WERI-Rb-1 (cell line): ENCODE data around the gene GTF2H2.
"Not testable (repeated sequence)": the region's sequence is repeated elsewhere in the genome, so short reads cannot be mapped to it uniquely, and the experiment has no call there.

ENCODE experiments used
- DNase-seq: peaks from one replicate; pipeline ENCODE4 v3.0.0-alpha.2; 2020
- H3K27ac ChIP-seq: fragments of 250-450 bp; sonication (Bioruptor Pico); 2 replicates; pipeline ENCODE4 v1.5.1; 2020; ENCODE audit warnings: mild to moderate bottlenecking, moderate library complexity
- H3K27me3 ChIP-seq: fragments of 250-450 bp; sonication (Bioruptor Pico); 2 replicates; pipeline ENCODE4 v1.5.1; 2021; ENCODE audit warnings: mild to moderate bottlenecking, low read depth, moderate library complexity; ENCODE audit not compliant: insufficient read depth, severe bottlenecking
- H3K36me3 ChIP-seq: fragments of 250-450 bp; sonication (Bioruptor Pico); 2 replicates; pipeline ENCODE4 v1.5.1; 2020; ENCODE audit warnings: mild to moderate bottlenecking, moderate library complexity
- H3K4me3 ChIP-seq: 2 replicates; pipeline ENCODE4 v1.5.1; 2011; ENCODE audit warnings: low read depth, mild to moderate bottlenecking, control low read depth, low read length
- H3K9me3 ChIP-seq: fragments of 250-450 bp; sonication (Bioruptor Pico); 2 replicates; pipeline ENCODE4 v1.5.1; 2021; ENCODE audit warnings: mild to moderate bottlenecking, moderate library complexity; ENCODE audit not compliant: severe bottlenecking
- TF ChIP-seq, protein P1 (sequence below): IDR thresholded peaks from 2 replicates; pipeline ENCODE4 v1.5.1; 2011; ENCODE audit warnings: low read depth, mild to moderate bottlenecking, control low read depth, inconsistent platforms, low read length

GTF2H2 gene

DNA sequence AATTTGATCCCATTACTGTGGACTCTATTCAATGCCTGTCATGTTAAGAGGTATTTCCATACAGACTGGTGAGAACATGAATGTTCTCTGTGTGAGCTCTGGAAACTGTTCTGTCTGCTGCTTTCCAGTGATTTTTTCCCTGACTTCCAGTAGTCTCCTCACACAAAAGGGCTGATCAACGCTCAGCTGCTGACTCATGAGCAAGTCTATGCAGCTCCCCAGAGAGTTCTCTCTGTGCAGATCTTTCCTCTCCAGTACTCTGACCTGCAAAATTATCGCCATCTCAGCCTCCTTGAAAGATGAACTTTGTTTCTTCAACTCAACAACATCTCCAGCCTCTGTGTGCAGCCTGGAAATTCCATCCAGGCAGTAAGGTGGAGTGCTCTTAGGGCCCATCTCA, 23.3 kb downstream of the GTF2H2 start:
- DNase-seq, H3K9me3 ChIP-seq, H3K27ac ChIP-seq, H3K27me3 ChIP-seq, H3K36me3 ChIP-seq, H3K4me3 ChIP-seq: not testable (repeated sequence)

DNA sequence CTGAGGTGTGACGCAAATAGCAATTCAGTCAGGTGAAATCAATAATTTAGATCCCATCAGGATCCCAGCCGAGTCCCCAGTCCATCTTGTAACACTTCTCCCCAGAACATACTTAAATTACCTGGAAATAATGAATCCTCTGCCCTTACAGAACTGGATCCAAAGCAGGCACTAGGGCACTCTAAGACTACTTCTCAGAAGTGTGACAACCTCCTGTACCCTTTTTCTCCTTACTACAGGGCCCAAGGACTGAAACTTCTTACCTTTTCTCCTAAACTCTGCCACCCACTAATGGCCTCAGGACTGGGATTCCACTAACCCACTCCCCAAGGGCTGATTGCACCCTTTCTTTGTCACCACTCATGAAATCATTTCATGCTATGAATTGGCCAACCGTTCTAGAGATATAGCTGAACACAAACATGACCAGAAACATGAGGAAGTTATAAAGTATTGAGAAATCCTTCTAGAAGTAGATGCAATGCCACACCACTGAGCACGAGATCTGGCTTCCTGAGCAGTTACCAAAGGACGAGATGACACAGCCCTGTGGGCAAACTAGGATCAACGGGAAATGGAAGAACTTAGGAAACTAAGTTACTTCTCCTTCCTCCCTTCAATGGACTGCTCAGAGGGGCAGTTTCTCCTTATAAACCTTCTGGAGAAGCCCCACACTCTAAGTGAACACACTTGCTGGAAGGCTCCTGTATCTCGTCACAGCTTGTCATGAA, 36.3 kb downstream of the GTF2H2 start:
- H3K27me3 ChIP-seq, H3K27ac ChIP-seq: not testable (repeated sequence)

GRCh38 chr5:71025289-71025953, 42.1 kb downstream of the GTF2H2 start, which contains the start of gene NAIP:
TSS of gene NAIP (minus strand) at chr5:71025339. CDS start at chr5:71012915, 12,424 bp downstream.
- not testable (repeated sequence) for H3K27me3 ChIP-seq, DNase-seq, H3K4me3 ChIP-seq, H3K27ac ChIP-seq, H3K9me3 ChIP-seq, H3K36me3 ChIP-seq

More for the DNA sequence above, 36.3 kb downstream of the GTF2H2 start:
- H3K4me3 ChIP-seq, DNase-seq, H3K36me3 ChIP-seq, H3K9me3 ChIP-seq: not testable (repeated sequence)

- not testable (repeated sequence) for H3K27me3 ChIP-seq, DNase-seq, H3K9me3 ChIP-seq, H3K27ac ChIP-seq, H3K36me3 ChIP-seq, H3K4me3 ChIP-seq
These were observed 46.8 kb downstream of the GTF2H2 start for GRCh38 chr5:71020643-71021042.

DNA sequence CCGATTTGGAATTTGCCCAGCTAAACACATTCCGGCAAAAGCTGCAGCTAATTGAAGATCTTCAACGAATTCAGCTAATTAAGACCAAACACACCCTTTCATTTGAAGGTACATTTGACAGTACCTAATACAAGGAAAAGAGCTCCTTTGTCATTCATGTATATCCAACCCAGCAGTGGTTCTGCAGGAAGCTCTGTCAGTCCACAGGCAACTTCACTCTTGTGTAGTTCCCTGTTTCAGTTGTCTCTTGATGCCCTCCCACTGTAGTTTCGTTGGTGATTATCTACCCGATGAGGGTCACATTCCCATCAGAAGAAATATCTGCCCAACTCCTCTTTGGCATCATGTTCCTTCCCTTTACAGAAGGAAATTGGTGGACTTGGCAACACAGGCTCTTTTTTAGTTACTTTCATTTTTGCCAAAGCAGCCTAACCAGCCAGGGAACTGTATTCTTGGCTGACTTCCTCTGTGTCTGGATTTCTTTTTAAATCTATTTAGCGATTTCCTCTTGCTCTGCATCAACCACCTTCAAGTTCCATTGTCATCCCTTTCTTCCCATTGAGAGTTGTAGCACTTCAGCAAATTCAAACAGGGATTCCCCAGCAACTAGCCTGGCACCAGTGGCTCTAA, 49.0 kb downstream of the GTF2H2 start:
- H3K4me3 ChIP-seq, H3K27me3 ChIP-seq, H3K27ac ChIP-seq, H3K9me3 ChIP-seq, DNase-seq, H3K36me3 ChIP-seq: not testable (repeated sequence)

DNA sequence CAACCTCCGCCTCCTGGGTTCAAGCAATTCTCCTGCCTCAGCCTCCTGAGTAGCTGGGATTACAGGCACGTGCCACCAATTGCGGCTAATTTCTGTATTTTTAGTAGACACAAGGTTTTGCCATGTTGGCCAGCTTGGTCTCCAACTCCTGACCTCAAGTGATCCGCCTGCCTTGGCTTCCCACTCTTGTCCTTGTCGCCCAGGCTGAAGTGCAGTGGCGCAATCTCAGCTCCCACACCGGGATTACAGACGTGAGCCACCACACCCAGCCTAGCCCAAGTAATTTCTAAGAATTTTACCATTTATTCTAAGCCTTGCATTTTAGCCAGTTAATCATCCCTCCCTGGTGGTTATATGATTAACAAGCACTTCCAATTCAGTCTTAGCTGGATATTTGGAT, 53.3 kb downstream of the GTF2H2 start:
- DNase-seq: no peak
- no peaks in the 10 kb centered on the region for H3K36me3 ChIP-seq

DNA sequence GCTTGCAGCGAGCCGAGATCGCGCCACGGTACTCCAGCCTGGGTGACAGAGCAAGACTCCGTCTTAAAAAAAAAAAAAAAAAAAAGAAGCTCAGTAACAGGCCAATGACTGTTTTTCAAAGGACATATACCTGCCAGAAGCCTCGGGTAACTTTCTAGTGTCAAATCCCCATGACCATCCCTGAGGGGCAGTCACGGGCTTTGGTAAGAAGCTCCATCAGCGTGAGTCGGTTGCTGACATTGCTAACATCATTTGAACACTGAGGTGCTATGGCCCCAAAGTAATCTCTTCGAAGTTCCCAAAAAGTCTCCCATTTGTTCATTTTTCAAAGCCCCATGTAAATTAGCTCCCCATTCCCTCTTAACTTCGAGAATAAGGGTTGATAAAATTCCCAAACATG, 53.9 kb downstream of the GTF2H2 start:
- no peaks in the 10 kb centered on the region for H3K27me3 ChIP-seq
- H3K9me3 ChIP-seq: no peaks in the 10 kb centered on the region
- TF ChIP-seq, protein P1, sequence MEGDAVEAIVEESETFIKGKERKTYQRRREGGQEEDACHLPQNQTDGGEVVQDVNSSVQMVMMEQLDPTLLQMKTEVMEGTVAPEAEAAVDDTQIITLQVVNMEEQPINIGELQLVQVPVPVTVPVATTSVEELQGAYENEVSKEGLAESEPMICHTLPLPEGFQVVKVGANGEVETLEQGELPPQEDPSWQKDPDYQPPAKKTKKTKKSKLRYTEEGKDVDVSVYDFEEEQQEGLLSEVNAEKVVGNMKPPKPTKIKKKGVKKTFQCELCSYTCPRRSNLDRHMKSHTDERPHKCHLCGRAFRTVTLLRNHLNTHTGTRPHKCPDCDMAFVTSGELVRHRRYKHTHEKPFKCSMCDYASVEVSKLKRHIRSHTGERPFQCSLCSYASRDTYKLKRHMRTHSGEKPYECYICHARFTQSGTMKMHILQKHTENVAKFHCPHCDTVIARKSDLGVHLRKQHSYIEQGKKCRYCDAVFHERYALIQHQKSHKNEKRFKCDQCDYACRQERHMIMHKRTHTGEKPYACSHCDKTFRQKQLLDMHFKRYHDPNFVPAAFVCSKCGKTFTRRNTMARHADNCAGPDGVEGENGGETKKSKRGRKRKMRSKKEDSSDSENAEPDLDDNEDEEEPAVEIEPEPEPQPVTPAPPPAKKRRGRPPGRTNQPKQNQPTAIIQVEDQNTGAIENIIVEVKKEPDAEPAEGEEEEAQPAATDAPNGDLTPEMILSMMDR: no peak
- no peak overlapping the region for H3K4me3 ChIP-seq
- no peaks in the 10 kb centered on the region for H3K36me3 ChIP-seq
- no peak for DNase-seq
- no peak overlapping the region for H3K27ac ChIP-seq

More for the DNA sequence above, 53.3 kb downstream of the GTF2H2 start:
- Histone ChIP-seq H3K27me3 (no peaks in the 10 kb centered on the region), H3K27ac (no peak overlapping the region), H3K9me3 (no peaks in the 10 kb centered on the region), H3K4me3 (no peak overlapping the region)
- TF ChIP-seq, protein P1: no peak

DNA sequence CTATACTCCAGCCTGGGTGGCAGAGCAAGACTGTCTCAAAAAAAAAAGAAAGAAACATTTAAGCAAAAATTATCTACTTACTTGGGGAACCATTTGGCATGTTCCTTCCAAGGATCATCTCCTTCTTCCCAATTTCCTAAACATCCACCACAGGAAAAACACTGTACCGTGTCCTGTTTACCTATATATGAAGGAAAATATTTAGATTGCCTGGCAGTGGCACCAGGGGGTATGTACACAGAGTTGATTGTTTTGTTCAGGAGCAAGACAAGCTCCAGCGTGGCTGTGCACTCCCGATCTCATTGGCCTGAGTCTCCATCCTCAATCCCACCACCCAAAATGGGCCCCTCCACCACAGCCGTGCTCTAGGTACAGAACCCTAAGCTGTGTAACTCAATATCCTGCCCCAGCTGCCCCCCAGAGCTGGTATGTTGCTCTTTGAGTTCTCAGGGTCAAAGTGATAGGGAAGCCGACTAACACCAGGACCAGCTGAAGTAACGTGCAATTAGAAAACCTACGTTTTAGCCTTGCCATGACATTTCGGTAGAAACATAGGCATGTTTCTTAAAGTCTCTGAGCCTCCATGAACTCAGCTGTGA, 56.2 kb downstream of the GTF2H2 start:
- DNase-seq: no peak
- no peak overlapping the region for H3K27ac ChIP-seq
- no peaks in the 10 kb centered on the region for H3K9me3 ChIP-seq
- no peak overlapping the region for H3K4me3 ChIP-seq
- H3K36me3 ChIP-seq: no peaks in the 10 kb centered on the region
- TF ChIP-seq, protein P1: no peak
- H3K27me3 ChIP-seq: no peaks in the 10 kb centered on the region

- not testable (repeated sequence) for H3K9me3 ChIP-seq, H3K4me3 ChIP-seq, H3K27ac ChIP-seq, DNase-seq, H3K36me3 ChIP-seq, H3K27me3 ChIP-seq
These were observed 60.5 kb downstream of the GTF2H2 start for GRCh38 chr5:71006983-71007382.
